GM10248 (cell line): ENCODE data around the gene MYL2.

Experiments used
- CTCF ChIA-PET: fragments of 300-600 bp; sonication (Branson Sonifier 250); formaldehyde crosslinking; extraction: SDS; loops from one replicate; lab custom pipeline; 2021; ENCODE audit warnings: antibody characterized with exemption; lab: Yijun Ruan, JAX
- POLR2A ChIA-PET: fragments of 350-650 bp; sonication (Branson Sonifier 250); formaldehyde crosslinking; extraction: SDS; loops from one replicate; lab custom pipeline; 2020; ENCODE audit warnings: antibody characterized with exemption; lab: Yijun Ruan, JAX
- DNase-seq: peaks from one replicate; pipeline ENCODE4 v3.0.0; 2012; ENCODE audit errors: extremely low spot score
- TF ChIP-seq, protein P1 (sequence below): IDR thresholded peaks from 2 replicates; pipeline ENCODE4 v1.5.1; 2012; ENCODE audit warnings: mild to moderate bottlenecking, low read depth; ENCODE audit errors: extremely low read depth, missing control alignments, control extremely low read depth

MYL2 gene

DNA sequence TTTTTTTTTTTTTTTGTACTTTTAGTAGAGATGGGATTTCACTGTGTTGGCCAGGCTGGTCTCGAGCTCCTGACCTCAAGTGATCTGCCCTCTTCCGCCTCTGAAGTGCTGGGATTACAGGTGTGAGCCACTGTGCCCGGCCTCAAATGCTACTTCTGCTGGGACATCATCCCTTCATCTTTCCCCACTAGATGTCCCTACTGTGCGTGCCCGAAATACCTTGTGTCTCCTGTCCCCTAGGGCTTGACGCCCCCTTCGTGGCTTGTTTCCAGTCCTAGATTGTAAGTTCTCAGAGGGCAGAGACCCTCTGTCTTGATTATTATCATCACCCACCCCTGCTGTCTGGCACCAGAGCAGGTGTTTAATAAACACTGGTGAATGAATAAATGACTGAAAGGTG is 58.6 kb downstream of the MYL2 start:
- CTCF ChIA-PET, result interaction anchor here (1.1 to 2.2 kb wide), 2 partner anchors 8 to 26 kb away, joined by 3 to 10 read pairs; no protein-coding TSS in a partner anchor
- no peak for DNase-seq
- POLR2A ChIA-PET, result no interaction called here
- TF ChIP-seq, protein P1, sequence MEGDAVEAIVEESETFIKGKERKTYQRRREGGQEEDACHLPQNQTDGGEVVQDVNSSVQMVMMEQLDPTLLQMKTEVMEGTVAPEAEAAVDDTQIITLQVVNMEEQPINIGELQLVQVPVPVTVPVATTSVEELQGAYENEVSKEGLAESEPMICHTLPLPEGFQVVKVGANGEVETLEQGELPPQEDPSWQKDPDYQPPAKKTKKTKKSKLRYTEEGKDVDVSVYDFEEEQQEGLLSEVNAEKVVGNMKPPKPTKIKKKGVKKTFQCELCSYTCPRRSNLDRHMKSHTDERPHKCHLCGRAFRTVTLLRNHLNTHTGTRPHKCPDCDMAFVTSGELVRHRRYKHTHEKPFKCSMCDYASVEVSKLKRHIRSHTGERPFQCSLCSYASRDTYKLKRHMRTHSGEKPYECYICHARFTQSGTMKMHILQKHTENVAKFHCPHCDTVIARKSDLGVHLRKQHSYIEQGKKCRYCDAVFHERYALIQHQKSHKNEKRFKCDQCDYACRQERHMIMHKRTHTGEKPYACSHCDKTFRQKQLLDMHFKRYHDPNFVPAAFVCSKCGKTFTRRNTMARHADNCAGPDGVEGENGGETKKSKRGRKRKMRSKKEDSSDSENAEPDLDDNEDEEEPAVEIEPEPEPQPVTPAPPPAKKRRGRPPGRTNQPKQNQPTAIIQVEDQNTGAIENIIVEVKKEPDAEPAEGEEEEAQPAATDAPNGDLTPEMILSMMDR, result no peak
